ENCODE results near the gene ESPN.

DNA sequence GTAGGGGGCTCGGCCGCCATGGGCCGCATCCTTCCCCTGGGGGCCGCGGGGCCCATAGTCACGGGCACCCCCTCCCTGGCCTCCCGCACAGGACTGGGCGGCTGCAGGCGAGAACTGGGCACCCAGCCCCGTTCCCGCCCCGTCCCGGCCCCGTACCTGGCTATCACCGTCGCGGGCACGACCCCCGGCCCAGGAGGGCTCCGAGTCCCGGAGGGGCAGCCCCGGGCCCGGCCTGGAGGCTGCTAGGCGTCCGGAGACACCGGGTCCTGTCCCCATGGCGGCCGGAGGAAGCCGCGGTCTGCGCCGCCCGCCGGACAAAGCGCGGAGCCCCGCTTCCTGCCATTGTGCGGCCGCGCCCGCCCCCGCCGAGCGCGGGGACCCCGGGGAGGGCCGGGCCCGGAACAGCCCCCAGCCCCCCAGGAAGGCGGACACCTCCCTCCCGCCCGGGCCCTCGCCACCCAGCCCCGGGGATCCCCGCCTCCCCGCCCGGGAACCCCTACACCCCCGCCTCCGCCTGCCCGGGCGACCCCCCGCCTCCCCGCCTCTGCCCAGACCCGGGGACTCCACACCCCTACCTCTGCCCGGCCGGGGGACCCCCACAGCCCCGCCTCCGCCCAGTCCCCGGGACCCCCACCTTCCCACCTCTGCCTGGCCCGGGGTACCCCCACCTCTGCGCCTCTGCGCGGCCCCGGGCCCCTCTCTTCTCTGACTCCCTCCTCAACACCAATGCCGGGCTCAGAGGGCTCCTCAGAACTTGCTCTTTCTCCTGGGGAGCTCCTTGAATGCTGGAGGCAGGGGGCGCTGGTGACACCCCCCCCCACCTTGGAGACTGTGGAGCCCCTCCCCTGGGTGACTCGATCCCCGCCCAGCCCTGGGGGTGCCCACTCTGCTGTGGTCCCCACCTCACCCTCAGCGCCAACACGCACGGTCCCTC lies 60.9 kb downstream of the ESPN start:
- TF ChIP-seq CTCF (IDR thresholded peaks at IDR 0.05; ENCODE audit: insufficient read depth, low read depth, low read length) (no peak), EZH2 (IDR thresholded peaks at IDR 0.05; ENCODE audit: insufficient read depth, low read length) (no peak)
